H1 (cell line): ENCODE measurements around the gene NFATC1. TPM values are rescaled to one million over a fixed set of nuclear protein-coding genes. Genes with fewer than 3 reads are reported as not detected.

Experiments used
- YY1 ChIP-seq: IDR thresholded peaks from 2 replicates; pipeline ENCODE4 v1.6.1; 2011; ENCODE audit warnings: low read depth, mild to moderate bottlenecking, low read length
- polyA plus RNA-seq, 7 experiments: library from polyadenylated mRNA; depleted of rRNA in 3 of 7; stranded (reverse) in 5 of 7; unstranded in 2 of 7; fragments of >200 nt in 5 of 7; fragments of 200-250 nt in 2 of 7; gene quantifications; 1 replicate in 5 of 7; 2 replicates in 1 of 7; 4 replicates in 1 of 7; pipeline versions ENCODE4 v1.2.1 to v1.2.3, GENCODE V29; 2011 to 2013; ENCODE audit warnings: missing spikeins in 2 of 7, mixed read lengths in 2 of 7
- total RNA-seq: library from RNA; stranded (reverse); fragmentation: NEBNext Ultra II Directional; extraction: Animal tissue kit (Norgen Biotek cat#: 25700); gene quantifications from 2 replicates; pipeline ENCODE4 v1.2.1, GENCODE V29; 2021

Gene NFATC1
- total and polyA plus RNA-seq, 2 of the 8 experiments (the other 6 are each of a cell fraction or from before 2014, with no cell fraction given): 2.0 to 6.6 TPM

GRCh38 chr18:79411614-79412526 is 16.1 kb downstream of the NFATC1 start (continued):
- TF ChIP-seq YY1: no peak
